GM20000 (cell line): Measurements from ENCODE around the gene LIN52.

Experiments used
- DNase-seq: peaks from one replicate; pipeline ENCODE4 v3.0.0; 2012; ENCODE audit warnings: low spot score
- CTCF ChIP-seq: IDR thresholded peaks from 2 replicates; pipeline ENCODE4 v1.5.1; 2012; ENCODE audit warnings: mild to moderate bottlenecking, control low read depth; ENCODE audit errors: extremely low read depth, missing control alignments

The LIN52 gene

GRCh38 chr14:74081491-74081890, 3.3 kb upstream of the LIN52 start:
- no peak for TF ChIP-seq CTCF
- DNase-seq = no peak

GRCh38 chr14:74083161-74083560, 1.6 kb upstream of the LIN52 start:
- no peak for DNase-seq
- no peak for TF ChIP-seq CTCF

GRCh38 chr14:74083784-74084276, 926 bp upstream of the LIN52 start:
- no peak for TF ChIP-seq CTCF
- DNase-seq = no peak

- TF ChIP-seq CTCF = no peak
- peak; percentile 13 for DNase-seq
Measured at GRCh38 chr14:74085047-74085637, 386 bp downstream of the LIN52 start.

GRCh38 chr14:74085828-74086227, 1.1 kb downstream of the LIN52 start:
- TF ChIP-seq CTCF = no peak
- DNase-seq = peak; percentile 51

GRCh38 chr14:74089251-74090020, 4.7 kb downstream of the LIN52 start:
- DNase-seq = no peak
- TF ChIP-seq CTCF = no peak

- no peak for DNase-seq
- TF ChIP-seq CTCF = no peak
Measured at GRCh38 chr14:74105381-74105780, 20.6 kb downstream of the LIN52 start.
